Muscle of leg (tissue), 16 donors: ENCODE results near the gene TTC23L. TPM values are rescaled to one million over a fixed set of nuclear protein-coding genes. Genes with fewer than 3 reads are reported as not detected.

Source experiments
- DNase-seq: peaks from one replicate; pipeline ENCODE4 v3.0.0; 2013
- H3K27ac ChIP-seq: one replicate; pipeline ENCODE4 v1.5.1; 2013; ENCODE audit warnings: mild to moderate bottlenecking, low read length, control low read depth
- H3K27me3 ChIP-seq: one replicate; pipeline ENCODE4 v1.6.1; 2013; ENCODE audit warnings: low read length; ENCODE audit not compliant: control insufficient read depth, insufficient read depth
- H3K36me3 ChIP-seq: one replicate; pipeline ENCODE4 v1.6.1; 2013; ENCODE audit warnings: low read length; ENCODE audit not compliant: control insufficient read depth, insufficient read depth
- H3K4me1 ChIP-seq: one replicate; pipeline ENCODE4 v1.6.1; 2013; ENCODE audit warnings: low read length; ENCODE audit not compliant: control insufficient read depth, insufficient read depth
- H3K4me3 ChIP-seq: one replicate; pipeline ENCODE4 v1.5.1; 2013; ENCODE audit warnings: low read length, control low read depth
- H3K9me3 ChIP-seq: replicated peaks from 2 replicates; pipeline ENCODE4 v1.6.1; 2013; ENCODE audit warnings: low read depth, low read length; ENCODE audit not compliant: control insufficient read depth
- WGBS: methylation state at CpG from one replicate; pipeline ENCODE4 v1.1.5; 2013; ENCODE audit warnings: missing lambda C conversion rate; ENCODE audit not compliant: insufficient coverage; 5-methylcytosine and 5-hydroxymethylcytosine counted together
- long read RNA-seq, 11 donors: transcript quantifications; one replicate each; lab custom pipeline, GENCODE V29; 2026
- polyA plus RNA-seq, 8 donors: library from polyadenylated mRNA; unstranded; fragments of 120-200 nt; gene quantifications; one replicate each; pipeline versions ENCODE4 v1.2.1 to v1.2.3, GENCODE V29; 2013; ENCODE audit warnings: inconsistent platforms in 1 of 8, low replicate concordance in 1 of 8; ENCODE audit not compliant: insufficient read length in 8 of 8, insufficient read depth in 1 of 8
- total RNA-seq: library from RNA; stranded (reverse); fragments of 120-200 nt; gene quantifications from one replicate; pipeline ENCODE4 v1.2.4, GENCODE V29; 2013

Gene TTC23L
- total RNA-seq (0.13 TPM), polyA plus RNA-seq (under 1 TPM; 0.12 to 0.68 (median 0.23) TPM)
- long read RNA-seq, donor 1 = 0 reads
- long read RNA-seq, donor 2 = 0 reads
- long read RNA-seq, donor 3 = 0 reads
- long read RNA-seq, donor 4 = 0 reads
- long read RNA-seq, donor 5, partial matches to known transcripts = 25 of 25 reads
- long read RNA-seq, donor 5, other reads (novel, unspliced or antisense) = 0 of 25 reads
- long read RNA-seq, donor 6, partial matches to known transcripts = 9 of 17 reads
- long read RNA-seq, donor 6, other reads (novel, unspliced or antisense) = 8 of 17 reads
- long read RNA-seq, donor 7 = 0 reads
- long read RNA-seq, donor 8 = 0 reads
- long read RNA-seq, donor 9 = 0 reads
- long read RNA-seq, donor 10, partial matches to known transcripts = 8 of 14 reads
- long read RNA-seq, donor 10, other reads (novel, unspliced or antisense) = 6 of 14 reads
- long read RNA-seq, donor 11, partial matches to known transcripts = 0 of 6 reads
- long read RNA-seq, donor 11, other reads (novel, unspliced or antisense) = 6 of 6 reads

GRCh38 chr5:34838785-34839714 is at the start of gene TTC23L:
TSS of gene TTC23L (plus strand) at chr5:34839164. CDS start at chr5:34840672, 1,508 bp downstream.
- DNase-seq = peak; percentile 92
- Histone ChIP-seq H3K9me3 (no peaks in the 10 kb centered on the region), H3K4me3 (peak within 1 kb of the TSS; percentile 86), H3K27me3 (no peaks in the 10 kb centered on the region), H3K4me1 (peaks cover 3% of the 10 kb centered on the region), H3K36me3 (no peaks in the 10 kb centered on the region), H3K27ac (no peak within 1 kb of the TSS)
- WGBS = under 1% methylated on average over 67 of the region's 73 CpGs

- WGBS = no CpG with 5 or more reads among the region's 2 CpGs
- H3K4me3 ChIP-seq = no peak overlapping the region
- no peaks in the 10 kb centered on the region for H3K27me3 ChIP-seq
- H3K9me3 ChIP-seq = peaks cover 2% of the 10 kb centered on the region
- no peak for DNase-seq
- no peak overlapping the region for H3K27ac ChIP-seq
- H3K4me1 ChIP-seq = peaks cover 4% of the 10 kb centered on the region
- H3K36me3 ChIP-seq = no peaks in the 10 kb centered on the region
These were observed 49.3 kb upstream of the TTC23L start for GRCh38 chr5:34789639-34790038.

- no peak for DNase-seq
- Histone ChIP-seq H3K4me1 (peaks cover 4% of the 10 kb centered on the region), H3K4me3 (no peak overlapping the region), H3K9me3 (peaks cover 2% of the 10 kb centered on the region), H3K27me3 (no peaks in the 10 kb centered on the region), H3K36me3 (no peaks in the 10 kb centered on the region), H3K27ac (no peak overlapping the region)
- no CpG with 5 or more reads among the region's 1 CpG for WGBS
These were observed 48.9 kb upstream of the TTC23L start for GRCh38 chr5:34790069-34790468.

GRCh38 chr5:34791761-34792244 is 47.2 kb upstream of the TTC23L start:
- peaks cover 2% of the 10 kb centered on the region for H3K9me3 ChIP-seq
- no peaks in the 10 kb centered on the region for H3K27me3 ChIP-seq
- no peak overlapping the region for H3K27ac ChIP-seq
- 100% methylated on average over 1 of the region's 5 CpGs for WGBS
- H3K4me3 ChIP-seq = no peak overlapping the region
- DNase-seq = no peak
- H3K36me3 ChIP-seq = peaks cover under 1% of the 10 kb centered on the region
- peaks cover 4% of the 10 kb centered on the region for H3K4me1 ChIP-seq

GRCh38 chr5:34802834-34803563 is 36.0 kb upstream of the TTC23L start:
- 100% methylated on average over 2 of the region's 9 CpGs for whole genome bisulfite sequencing
- Histone ChIP-seq H3K4me3 (no peak overlapping the region), H3K4me1 (no peaks in the 10 kb centered on the region), H3K9me3 (no peaks in the 10 kb centered on the region), H3K27ac (no peak overlapping the region), H3K36me3 (peaks cover 12% of the 10 kb centered on the region), H3K27me3 (no peaks in the 10 kb centered on the region)
- no peak for DNase-seq

- Histone ChIP-seq H3K4me1 (no peaks in the 10 kb centered on the region), H3K4me3 (no peak overlapping the region), H3K27ac (no peak overlapping the region), H3K36me3 (peaks cover 10% of the 10 kb centered on the region), H3K27me3 (no peaks in the 10 kb centered on the region), H3K9me3 (no peaks in the 10 kb centered on the region)
- WGBS = 40% methylated on average over 1 of the region's 4 CpGs
- DNase-seq = peak; percentile 59
These were observed 34.8 kb upstream of the TTC23L start for GRCh38 chr5:34803974-34804732.

- Histone ChIP-seq H3K4me3 (no peak overlapping the region), H3K27me3 (no peaks in the 10 kb centered on the region), H3K36me3 (peaks cover 10% of the 10 kb centered on the region), H3K27ac (no peak overlapping the region), H3K4me1 (no peaks in the 10 kb centered on the region), H3K9me3 (no peaks in the 10 kb centered on the region)
- no peak for DNase-seq
- 66% methylated on average over 3 of the region's 5 CpGs for WGBS
These were observed 34.1 kb upstream of the TTC23L start for GRCh38 chr5:34804913-34805312.

- H3K27ac ChIP-seq = no peak overlapping the region
- peaks cover 8% of the 10 kb centered on the region for H3K36me3 ChIP-seq
- H3K4me3 ChIP-seq = no peak overlapping the region
- H3K27me3 ChIP-seq = no peaks in the 10 kb centered on the region
- no peak for DNase-seq
- no peaks in the 10 kb centered on the region for H3K9me3 ChIP-seq
- H3K4me1 ChIP-seq = no peaks in the 10 kb centered on the region
- 97% methylated on average over 6 of the region's 6 CpGs for WGBS
These were observed 32.4 kb upstream of the TTC23L start for GRCh38 chr5:34806532-34806931.

GRCh38 chr5:34811706-34812105 is 27.3 kb upstream of the TTC23L start:
- DNase-seq = no peak
- H3K36me3 ChIP-seq = peaks cover 2% of the 10 kb centered on the region

More at GRCh38 chr5:34811706-34812105, 27.3 kb upstream of the TTC23L start:
- Histone ChIP-seq H3K27ac (no peak overlapping the region), H3K27me3 (no peaks in the 10 kb centered on the region), H3K4me3 (no peak overlapping the region), H3K4me1 (no peaks in the 10 kb centered on the region), H3K9me3 (no peaks in the 10 kb centered on the region)
- 80% methylated on average over 1 of the region's 1 CpG for WGBS
